Fibroblast of the aortic adventitia (primary cell): ENCODE results near the gene FOXP1. TPM values are rescaled to one million over a fixed set of nuclear protein-coding genes. Genes with fewer than 3 reads are reported as not detected.

ENCODE experiments used
- DNase-seq: peaks from one replicate; pipeline ENCODE4 v3.0.0-alpha.2; 2010; ENCODE audit warnings: low read depth
- H3K4me3 ChIP-seq: 2 replicates; pipeline ENCODE4 v1.5.1; 2011; ENCODE audit warnings: low read depth, mild to moderate bottlenecking, control low read depth, low read length, moderate library complexity
- CTCF ChIP-seq: IDR thresholded peaks from 2 replicates; pipeline ENCODE4 v1.5.1; 2011; ENCODE audit warnings: mild to moderate bottlenecking, low read length, control low read depth, inconsistent platforms; ENCODE audit not compliant: insufficient read depth
- total RNA-seq: library from RNA; depleted of rRNA; stranded (reverse); fragments of >200 nt; gene quantifications from 2 replicates; pipeline ENCODE4 v1.2.3, GENCODE V29; 2012; ENCODE audit warnings: low replicate concordance

The FOXP1 gene
- total RNA-seq, 1 donor, result 115 TPM

GRCh38 chr3:71443332-71443731, 140.2 kb downstream of the FOXP1 start:
- no peak for DNase-seq
- no peak overlapping the region for H3K4me3 ChIP-seq
- TF ChIP-seq CTCF, result no peak

GRCh38 chr3:71442652-71443042, 140.9 kb downstream of the FOXP1 start:
- no peak overlapping the region for H3K4me3 ChIP-seq
- DNase-seq, result no peak
- no peak for TF ChIP-seq CTCF

GRCh38 chr3:71441925-71442651, 141.4 kb downstream of the FOXP1 start:
- no peak for TF ChIP-seq CTCF
- DNase-seq, result no peak
- H3K4me3 ChIP-seq, result no peak overlapping the region

DNA sequence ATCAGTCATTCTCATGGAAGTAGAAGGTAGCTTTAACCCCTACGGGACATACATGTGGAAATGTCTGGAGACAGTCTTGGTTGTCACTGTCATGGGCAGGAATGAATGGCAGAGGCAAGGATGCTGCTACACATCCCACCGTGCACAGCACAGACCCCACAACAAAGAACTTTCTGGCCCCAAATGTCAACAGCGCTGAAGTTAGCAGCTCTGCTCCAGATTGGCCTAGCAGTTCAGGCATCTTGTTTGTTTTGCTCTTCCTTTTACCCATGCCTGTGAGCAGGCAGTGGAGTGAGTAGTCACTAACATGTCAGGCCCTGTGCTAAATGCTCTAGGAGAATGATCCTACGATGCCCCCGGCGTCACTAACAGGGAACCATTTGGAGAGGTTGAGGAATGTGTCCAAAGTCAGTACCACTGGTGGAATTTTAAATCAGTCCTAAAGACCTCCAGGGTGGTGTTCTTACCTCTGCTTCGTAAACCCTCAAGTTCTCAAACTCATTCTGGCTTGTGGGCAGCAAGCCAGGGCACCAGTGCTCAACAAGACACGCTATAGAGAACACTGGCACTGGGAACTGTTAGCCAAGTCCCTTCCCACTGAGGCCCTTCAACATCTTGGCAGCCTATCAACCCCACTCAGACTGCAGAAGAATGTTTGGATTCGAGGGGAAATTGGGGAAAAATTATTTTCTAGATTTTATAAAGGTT, 142.2 kb downstream of the FOXP1 start:
- H3K4me3 ChIP-seq, result no peak overlapping the region
- no peak for TF ChIP-seq CTCF
- DNase-seq, result no peak

DNA sequence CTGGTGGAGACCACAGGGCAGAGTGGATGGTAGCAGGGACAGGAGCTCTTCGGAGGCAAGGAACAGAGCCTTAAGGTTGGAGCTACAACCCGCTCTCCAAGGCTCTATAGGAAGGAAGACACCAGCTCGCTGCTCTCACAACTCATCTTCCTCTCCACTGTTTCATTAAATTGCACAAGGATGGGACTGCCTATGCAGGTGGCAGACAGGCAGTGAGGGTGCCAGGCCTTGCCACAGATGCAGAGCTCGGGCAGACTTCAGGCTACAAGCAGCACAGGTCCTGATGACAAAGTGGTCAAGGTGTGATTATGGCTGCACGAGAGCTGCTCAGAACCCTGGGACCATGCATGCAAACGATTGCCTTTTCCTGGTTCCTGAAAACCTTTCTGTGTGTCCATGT, 144.6 kb downstream of the FOXP1 start:
- DNase-seq, result no peak
- H3K4me3 ChIP-seq, result no peak overlapping the region
- TF ChIP-seq CTCF, result no peak

- no peak for TF ChIP-seq CTCF
- no peak overlapping the region for H3K4me3 ChIP-seq
- DNase-seq, result no peak
These were observed 145.3 kb downstream of the FOXP1 start for GRCh38 chr3:71438071-71438685.
